Testis (tissue), 2 donors: ENCODE results near the gene DPF3.

Experiments
- POLR2A ChIP-seq: fragments of 450-650 bp; IDR thresholded peaks from one replicate; pipeline ENCODE4 v1.6.1; 2017; ENCODE audit warnings: antibody characterized with exemption, mild to moderate bottlenecking, moderate library complexity
- TF ChIP-seq, protein P1 (sequence below), 3 experiments: fragments of 450-650 bp in 2 of 3; fragments of 200-600 bp in 1 of 3; sonication (generic) in 1 of 3; IDR thresholded peaks; one replicate each; pipeline ENCODE4 v1.5.1; 2016 to 2019; ENCODE audit warnings: antibody characterized with exemption in 3 of 3, mild to moderate bottlenecking in 2 of 3, moderate library complexity in 1 of 3

DNA sequence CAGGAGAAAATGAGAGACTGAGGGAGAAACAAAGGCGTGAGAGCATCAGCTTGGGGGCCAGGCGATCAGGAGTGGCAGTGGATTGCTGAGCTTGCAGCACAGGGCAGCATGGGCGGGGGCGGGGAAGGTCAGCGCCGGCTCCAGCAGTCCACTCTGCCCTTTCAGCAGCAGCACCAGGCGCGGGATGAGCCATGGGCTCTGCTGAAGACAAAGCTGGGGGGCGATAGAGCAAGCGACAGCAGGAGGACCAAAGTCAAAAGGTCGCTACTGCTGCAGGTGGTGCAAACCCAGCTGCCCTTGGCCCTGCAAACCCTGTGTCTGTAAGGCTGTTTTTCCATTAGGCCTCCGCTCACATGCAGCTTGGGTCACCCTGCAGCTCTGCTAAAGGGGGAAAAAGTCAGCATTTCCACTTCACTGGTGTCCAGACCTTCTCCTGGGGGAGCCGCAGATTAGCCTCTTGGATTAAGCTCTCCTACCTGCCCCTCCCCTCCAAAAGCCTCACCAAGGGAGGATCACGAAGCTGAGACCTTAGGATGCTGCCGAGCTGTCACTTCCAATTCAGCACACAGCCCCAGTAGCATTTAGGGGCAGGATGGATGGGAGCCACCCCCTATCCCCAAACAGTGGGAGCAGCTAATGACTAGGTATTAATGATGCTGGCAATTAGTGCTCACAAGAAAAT is 204.8 kb downstream of the DPF3 start:
- no peak for TF ChIP-seq POLR2A
- TF ChIP-seq, protein P1, sequence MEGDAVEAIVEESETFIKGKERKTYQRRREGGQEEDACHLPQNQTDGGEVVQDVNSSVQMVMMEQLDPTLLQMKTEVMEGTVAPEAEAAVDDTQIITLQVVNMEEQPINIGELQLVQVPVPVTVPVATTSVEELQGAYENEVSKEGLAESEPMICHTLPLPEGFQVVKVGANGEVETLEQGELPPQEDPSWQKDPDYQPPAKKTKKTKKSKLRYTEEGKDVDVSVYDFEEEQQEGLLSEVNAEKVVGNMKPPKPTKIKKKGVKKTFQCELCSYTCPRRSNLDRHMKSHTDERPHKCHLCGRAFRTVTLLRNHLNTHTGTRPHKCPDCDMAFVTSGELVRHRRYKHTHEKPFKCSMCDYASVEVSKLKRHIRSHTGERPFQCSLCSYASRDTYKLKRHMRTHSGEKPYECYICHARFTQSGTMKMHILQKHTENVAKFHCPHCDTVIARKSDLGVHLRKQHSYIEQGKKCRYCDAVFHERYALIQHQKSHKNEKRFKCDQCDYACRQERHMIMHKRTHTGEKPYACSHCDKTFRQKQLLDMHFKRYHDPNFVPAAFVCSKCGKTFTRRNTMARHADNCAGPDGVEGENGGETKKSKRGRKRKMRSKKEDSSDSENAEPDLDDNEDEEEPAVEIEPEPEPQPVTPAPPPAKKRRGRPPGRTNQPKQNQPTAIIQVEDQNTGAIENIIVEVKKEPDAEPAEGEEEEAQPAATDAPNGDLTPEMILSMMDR (IDR thresholded peaks at IDR 0.05) = no peak
